Astrocyte of the cerebellum (primary cell): ENCODE data around the gene KCNJ1.

ENCODE experiments used
- DNase-seq: peaks from one replicate; pipeline ENCODE4 v3.0.0-alpha.2; 2011; ENCODE audit warnings: low read depth
- H3K4me3 ChIP-seq: 2 replicates; pipeline ENCODE4 v1.5.1; 2011; ENCODE audit warnings: mild to moderate bottlenecking, low read depth, low read length, moderate library complexity
- CTCF ChIP-seq: IDR thresholded peaks from 2 replicates; pipeline ENCODE4 v1.5.1; 2012; ENCODE audit warnings: low read length, low read depth, moderate library complexity, mild to moderate bottlenecking; ENCODE audit errors: missing control alignments
- in situ Hi-C: cut with HindIII; loops from 2 replicates; pipeline ENCODE4 v1.10.0; 2017; ENCODE audit warnings: low sequenced_read_pairs

The KCNJ1 gene

DNA sequence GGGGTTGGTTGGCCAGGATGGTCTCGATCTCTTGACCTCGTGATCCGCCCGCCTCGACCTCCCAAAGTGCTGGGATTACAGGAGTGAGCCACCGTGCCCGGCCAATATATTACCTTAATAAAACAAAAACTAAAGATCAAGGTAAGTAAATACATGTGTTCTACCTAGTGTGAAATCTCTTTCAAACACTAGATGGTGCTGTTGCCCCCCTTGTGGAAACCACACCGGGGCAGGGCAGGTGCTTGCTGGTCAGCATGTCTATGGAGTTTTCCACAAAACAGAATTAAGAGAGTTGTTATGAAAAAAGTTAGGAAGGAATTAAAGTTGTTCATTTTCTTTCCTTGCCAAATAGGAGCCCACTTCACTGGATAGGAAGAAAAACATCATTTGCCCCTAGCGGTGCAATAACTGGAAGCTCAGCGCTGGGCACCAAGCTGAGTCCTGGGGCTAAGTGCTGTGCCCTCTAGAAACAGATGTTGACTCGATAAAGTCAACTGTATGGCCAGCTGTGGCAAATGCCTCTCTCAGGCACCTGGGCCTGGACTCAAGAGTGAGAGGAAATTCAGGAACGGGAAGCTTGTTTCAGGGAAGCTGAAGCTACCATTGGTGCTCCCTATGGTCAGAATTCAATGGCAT lies 17.7 kb upstream of the KCNJ1 start:
- no peak overlapping the region for H3K4me3 ChIP-seq
- DNase-seq, result peak; percentile 49
- TF ChIP-seq CTCF, result peak; percentile 74
- in situ Hi-C loops, result loop anchor here (25.0 kb wide), 1 partner anchor 452 kb away; no protein-coding TSS in a partner anchor

DNA sequence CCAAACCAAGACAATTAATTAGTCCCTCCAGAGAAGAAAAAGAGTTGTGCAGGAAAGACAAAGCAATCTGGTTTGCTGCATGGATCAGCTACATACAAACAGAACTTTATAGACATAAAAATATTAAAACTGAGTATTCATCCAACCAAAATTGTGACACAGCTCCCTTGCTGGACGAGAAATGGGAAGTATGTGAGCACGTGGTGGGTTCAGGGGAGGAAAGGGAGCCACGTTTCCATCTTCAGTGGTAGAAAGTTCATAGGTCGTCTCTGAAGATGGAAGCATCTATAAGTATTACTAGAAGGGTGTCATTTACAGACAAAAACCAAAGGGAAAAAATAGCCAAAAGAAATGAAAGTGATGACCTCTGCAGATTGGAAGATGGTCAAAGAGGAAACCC lies 17.0 kb upstream of the KCNJ1 start:
- no peak for DNase-seq
- in situ Hi-C loops, result loop anchor here (25.0 kb wide), 1 partner anchor 453 kb away; no protein-coding TSS in a partner anchor
- TF ChIP-seq CTCF, result no peak

GRCh38 chr11:128882451-128882850 lies 15.4 kb upstream of the KCNJ1 start:
- H3K4me3 ChIP-seq, result no peak overlapping the region
- in situ Hi-C loops, result loop anchor here (25.0 kb wide), 1 partner anchor 455 kb away; no protein-coding TSS in a partner anchor
- TF ChIP-seq CTCF, result no peak
- DNase-seq, result no peak

More for the DNA sequence above, 17.0 kb upstream of the KCNJ1 start:
- H3K4me3 ChIP-seq, result no peak overlapping the region

GRCh38 chr11:128881221-128881620 lies 14.1 kb upstream of the KCNJ1 start:
- no peak overlapping the region for H3K4me3 ChIP-seq
- no peak for DNase-seq
- in situ Hi-C loops, result loop anchor here (25.0 kb wide), 1 partner anchor 456 kb away; no protein-coding TSS in a partner anchor
- no peak for TF ChIP-seq CTCF

DNA sequence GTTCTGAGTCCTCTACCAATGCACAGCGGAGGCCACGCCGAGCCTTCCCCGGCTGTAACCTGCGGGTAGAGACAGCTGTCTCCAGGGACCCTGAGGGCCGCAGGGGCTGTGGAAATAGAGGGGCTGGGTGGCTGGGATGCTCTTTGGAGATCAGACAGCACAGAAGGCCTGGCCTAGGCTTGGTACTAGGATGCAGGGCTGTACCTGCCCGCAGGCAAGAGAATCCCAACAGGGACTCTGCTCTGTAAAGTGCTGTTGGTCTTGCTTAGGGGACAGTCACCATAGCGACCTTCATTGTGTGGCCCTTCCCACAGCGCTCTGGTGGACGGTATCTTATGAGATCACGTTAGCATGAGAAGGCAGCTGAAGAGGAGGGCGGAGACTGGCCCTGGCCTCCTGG lies 12.7 kb upstream of the KCNJ1 start:
- DNase-seq, result no peak
- no peak for TF ChIP-seq CTCF
- no peak overlapping the region for H3K4me3 ChIP-seq
- in situ Hi-C loops, result loop anchor here (5.0 to 25.0 kb wide), 2 partner anchors 67 to 457 kb away; no protein-coding TSS in a partner anchor

DNA sequence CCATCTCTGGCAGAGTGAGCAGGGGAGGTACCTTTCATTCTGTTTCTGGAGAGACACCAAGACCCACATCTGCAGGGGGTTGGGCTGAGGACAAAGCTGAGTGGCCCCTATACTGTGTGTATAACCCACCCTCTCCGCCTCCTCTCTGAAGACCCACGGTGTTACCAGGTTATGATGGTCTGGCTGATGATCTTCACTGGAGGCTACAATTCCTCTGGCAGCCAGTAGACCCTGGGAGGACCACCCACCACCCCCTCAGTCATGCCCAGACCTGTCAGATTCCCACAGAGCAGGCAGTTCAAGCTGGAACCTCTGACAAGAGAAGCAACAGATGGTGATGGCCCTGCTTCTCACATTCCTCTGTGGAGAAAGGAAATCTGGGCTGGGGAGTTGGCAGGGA lies 11.4 kb upstream of the KCNJ1 start:
- no peak for TF ChIP-seq CTCF
- no peak overlapping the region for H3K4me3 ChIP-seq
- no peak for DNase-seq
- in situ Hi-C loops, result loop anchor here (5.0 to 25.0 kb wide), 2 partner anchors 69 to 459 kb away; no protein-coding TSS in a partner anchor
